CD4-positive, alpha-beta T cell treated with Interleukin-6 at 100 ng/mL for 8 hours (primary cell): ENCODE data around the gene HPSE2.

Experiments
- DNase-seq: peaks from one replicate; pipeline ENCODE4 v3.0.0-alpha.2; 2020; ENCODE audit warnings: mixed read lengths, low spot score

Gene HPSE2

GRCh38 chr10:98463016-98463415, 772.6 kb downstream of the HPSE2 start:
- no peak for DNase-seq

GRCh38 chr10:98461500-98461842, 774.2 kb downstream of the HPSE2 start:
- DNase-seq: no peak

- DNase-seq: no peak
These were observed 774.7 kb downstream of the HPSE2 start for GRCh38 chr10:98460837-98461499.

GRCh38 chr10:98458809-98459784, 776.6 kb downstream of the HPSE2 start:
- DNase-seq: no peak

GRCh38 chr10:98457721-98458120, 777.9 kb downstream of the HPSE2 start:
- no peak for DNase-seq

- DNase-seq: no peak
These were observed 778.8 kb downstream of the HPSE2 start for GRCh38 chr10:98456686-98457482.

GRCh38 chr10:98456043-98456570, 779.5 kb downstream of the HPSE2 start:
- DNase-seq: no peak

GRCh38 chr10:98453729-98454128, 781.9 kb downstream of the HPSE2 start:
- DNase-seq: no peak

- no peak for DNase-seq
These were observed 785.0 kb downstream of the HPSE2 start for GRCh38 chr10:98450618-98451017.

- no peak for DNase-seq
These were observed 786.4 kb downstream of the HPSE2 start for GRCh38 chr10:98449287-98449686.

GRCh38 chr10:98446661-98447221, 788.9 kb downstream of the HPSE2 start, which contains the start of gene HPS1:
Gene HPS1, minus strand, starts transcription at chr10:98446935. Its CDS starts 3,695 bp downstream, at chr10:98443240.
- DNase-seq: peak; percentile 77

GRCh38 chr10:98446151-98446660, 789.4 kb downstream of the HPSE2 start:
- DNase-seq: no peak

- no peak for DNase-seq
These were observed 790.3 kb downstream of the HPSE2 start for GRCh38 chr10:98445200-98445812.

- no peak for DNase-seq
These were observed 791.2 kb downstream of the HPSE2 start for GRCh38 chr10:98444314-98445006.

GRCh38 chr10:98438715-98439114, 796.9 kb downstream of the HPSE2 start:
- DNase-seq: no peak

- no peak for DNase-seq
These were observed 798.9 kb downstream of the HPSE2 start for GRCh38 chr10:98436704-98437103.

- DNase-seq: no peak
These were observed 800.5 kb downstream of the HPSE2 start for GRCh38 chr10:98435178-98435577.

- DNase-seq: no peak
These were observed 801.5 kb downstream of the HPSE2 start for GRCh38 chr10:98433881-98434732.

- no peak for DNase-seq
These were observed 802.3 kb downstream of the HPSE2 start for GRCh38 chr10:98433371-98433770.
